ENCODE data around the gene WWP2. TPM values are rescaled to one million over a fixed set of nuclear protein-coding genes. Genes with fewer than 3 reads are reported as not detected.

Gene WWP2
- total RNA-seq, 2 experiments from 2014 or later: 30.3 to 43.4 TPM

DNA sequence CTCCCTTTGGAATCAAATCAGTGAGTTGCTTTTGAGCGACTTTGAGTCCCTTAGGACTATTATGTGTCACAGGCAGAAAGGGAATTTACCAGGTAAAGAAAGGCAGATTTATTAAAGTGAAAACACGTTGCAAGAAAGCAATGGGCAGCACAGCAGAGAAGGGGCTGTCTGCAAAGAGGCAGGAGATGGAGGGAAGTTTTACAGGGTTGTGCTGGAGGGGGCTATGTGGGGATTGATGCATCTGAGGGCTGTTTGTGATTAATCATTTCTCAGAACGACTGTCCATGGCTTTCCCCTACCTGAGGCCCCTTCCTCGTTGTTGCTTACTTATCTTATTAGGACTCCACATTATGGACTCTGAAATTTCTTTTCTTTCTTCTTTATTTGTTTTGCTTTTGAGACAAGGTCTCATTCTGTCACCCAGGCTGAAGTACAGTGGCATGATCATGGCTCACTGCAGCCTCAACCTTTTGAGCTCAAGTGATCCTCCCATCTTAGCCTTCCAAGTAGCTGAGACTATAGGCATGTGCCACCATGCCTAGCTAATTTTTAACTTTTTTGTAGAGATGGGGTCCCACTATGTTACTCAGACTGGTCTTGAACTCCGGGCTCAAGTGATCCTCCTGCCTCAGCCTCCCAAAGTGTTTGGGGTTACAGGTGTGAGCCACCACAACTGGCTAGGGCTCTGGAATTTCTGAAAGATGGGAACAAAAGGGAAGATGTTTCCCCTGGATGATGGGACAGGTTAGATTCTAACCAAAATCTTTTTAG is 5.5 kb downstream of the WWP2 start:
- no peak for TF ChIP-seq EZH2phosphoT487 (IDR thresholded peaks at IDR 0.05; ENCODE audit: borderline replicate concordance, low read depth, low read length)
- TF ChIP-seq, protein P1, sequence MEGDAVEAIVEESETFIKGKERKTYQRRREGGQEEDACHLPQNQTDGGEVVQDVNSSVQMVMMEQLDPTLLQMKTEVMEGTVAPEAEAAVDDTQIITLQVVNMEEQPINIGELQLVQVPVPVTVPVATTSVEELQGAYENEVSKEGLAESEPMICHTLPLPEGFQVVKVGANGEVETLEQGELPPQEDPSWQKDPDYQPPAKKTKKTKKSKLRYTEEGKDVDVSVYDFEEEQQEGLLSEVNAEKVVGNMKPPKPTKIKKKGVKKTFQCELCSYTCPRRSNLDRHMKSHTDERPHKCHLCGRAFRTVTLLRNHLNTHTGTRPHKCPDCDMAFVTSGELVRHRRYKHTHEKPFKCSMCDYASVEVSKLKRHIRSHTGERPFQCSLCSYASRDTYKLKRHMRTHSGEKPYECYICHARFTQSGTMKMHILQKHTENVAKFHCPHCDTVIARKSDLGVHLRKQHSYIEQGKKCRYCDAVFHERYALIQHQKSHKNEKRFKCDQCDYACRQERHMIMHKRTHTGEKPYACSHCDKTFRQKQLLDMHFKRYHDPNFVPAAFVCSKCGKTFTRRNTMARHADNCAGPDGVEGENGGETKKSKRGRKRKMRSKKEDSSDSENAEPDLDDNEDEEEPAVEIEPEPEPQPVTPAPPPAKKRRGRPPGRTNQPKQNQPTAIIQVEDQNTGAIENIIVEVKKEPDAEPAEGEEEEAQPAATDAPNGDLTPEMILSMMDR (conservative IDR thresholded peaks at IDR 0.05; ENCODE audit: low read length): no peak
- Histone ChIP-seq H4K20me1 (ENCODE audit: insufficient read depth, low read length) (no peaks in the 10 kb centered on the region), H3K9me3 (ENCODE audit: low read length) (no peaks in the 10 kb centered on the region), H3K4me1 (ENCODE audit: insufficient read depth, low read length, poor library complexity, severe bottlenecking) (peaks cover 29% of the 10 kb centered on the region), H3K36me3 (ENCODE audit: insufficient read depth, low read length) (no peaks in the 10 kb centered on the region), H2AFZ (ENCODE audit: low read length) (no peak overlapping the region), H3K27ac (ENCODE audit: low read depth, low read length, poor library complexity, severe bottlenecking) (no peak overlapping the region), H3K4me3 (ENCODE audit: low read depth, low read length, poor library complexity, severe bottlenecking) (no peak overlapping the region), H3K79me2 (ENCODE audit: insufficient read depth, low read depth, low read length) (peaks cover 24% of the 10 kb centered on the region; the same call in 1 of the 2 replicates), H3K9me2 (ENCODE audit: insufficient read depth, low read length) (no peaks in the 10 kb centered on the region), H3K4me2 (ENCODE audit: low read length) (no peak overlapping the region)
- intact Hi-C loops (cut with micrococcal nuclease; ENCODE audit: unreplicated experiment): loop anchor here (10.0 kb wide), 1 partner anchor 433 kb away; the partner anchor contains the start of genes COG8, NIP7 and PDF
- DNase-seq (ENCODE audit: low spot score): no peak
- no TSS peak for BruUV-seq (replicated peaks)
- ChIA-PET CTCF (ENCODE audit: unreplicated experiment) (interaction anchor here (0.5 kb wide), 1 partner anchor 13 kb away, joined by 3 read pairs; the partner anchor contains the start of gene NOB1), POLR2A (no interaction called here)

DNA sequence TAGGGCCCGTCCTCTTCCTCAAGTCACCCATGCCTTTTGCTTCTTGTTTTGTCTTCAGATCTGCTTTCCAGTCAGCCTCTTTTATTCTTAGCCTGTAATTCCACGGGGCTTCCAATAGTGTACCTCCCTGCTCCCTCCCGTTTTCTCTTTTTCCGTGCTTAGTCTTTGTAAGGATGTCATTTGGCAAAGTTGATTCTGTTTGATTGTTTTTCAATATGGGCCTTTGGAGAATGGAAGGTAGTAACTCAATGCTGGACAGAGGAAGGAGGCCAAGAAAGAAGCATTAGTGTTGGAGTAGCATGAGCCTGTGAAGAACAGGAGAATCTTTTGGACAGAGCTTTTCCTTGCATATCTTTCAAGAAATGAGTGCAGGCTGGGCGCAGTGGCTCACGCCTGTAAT is 6.5 kb downstream of the WWP2 start:
- no peak overlapping the region for H3K27ac ChIP-seq (ENCODE audit: low read depth, low read length, poor library complexity, severe bottlenecking)
- H3K4me3 ChIP-seq (ENCODE audit: low read depth, low read length, poor library complexity, severe bottlenecking): no peak overlapping the region
- 0 out of 2 replicates have a peak, but pooled peaks cover 4% of the 10 kb centered on the region for H3K36me3 ChIP-seq (ENCODE audit: insufficient read depth, low read length)
- no peaks in the 10 kb centered on the region for H4K20me1 ChIP-seq (ENCODE audit: insufficient read depth, low read length)
- no peak for TF ChIP-seq EZH2phosphoT487 (IDR thresholded peaks at IDR 0.05; ENCODE audit: borderline replicate concordance, low read depth, low read length)
- TF ChIP-seq, protein P1 (conservative IDR thresholded peaks at IDR 0.05; ENCODE audit: low read length): no peak
- no peak overlapping the region for H2AFZ ChIP-seq (ENCODE audit: low read length)
- H3K79me2 ChIP-seq (ENCODE audit: insufficient read depth, low read depth, low read length): peaks cover 20% of the 10 kb centered on the region; the same call in 1 of the 2 replicates
- ChIA-PET CTCF (ENCODE audit: unreplicated experiment) (no interaction called here), POLR2A (interaction anchor here (1.0 to 1.2 kb wide), 2 partner anchors 14 to 113 kb away, joined by 4 read pairs; partner anchors contain the start of gene NOB1)
- intact Hi-C loops (cut with micrococcal nuclease; ENCODE audit: unreplicated experiment): loop anchor here (10.0 kb wide), 1 partner anchor 434 kb away; the partner anchor contains the start of genes COG8, NIP7 and PDF
- no peaks in the 10 kb centered on the region for H3K9me3 ChIP-seq (ENCODE audit: low read length)
- H3K4me1 ChIP-seq (ENCODE audit: insufficient read depth, low read length, poor library complexity, severe bottlenecking): peaks cover 24% of the 10 kb centered on the region
- H3K4me2 ChIP-seq (ENCODE audit: low read length): no peak overlapping the region
- H3K9me2 ChIP-seq (ENCODE audit: insufficient read depth, low read length): no peaks in the 10 kb centered on the region
- DNase-seq (ENCODE audit: low spot score): no peak
- BruUV-seq (replicated peaks): no TSS peak

DNA sequence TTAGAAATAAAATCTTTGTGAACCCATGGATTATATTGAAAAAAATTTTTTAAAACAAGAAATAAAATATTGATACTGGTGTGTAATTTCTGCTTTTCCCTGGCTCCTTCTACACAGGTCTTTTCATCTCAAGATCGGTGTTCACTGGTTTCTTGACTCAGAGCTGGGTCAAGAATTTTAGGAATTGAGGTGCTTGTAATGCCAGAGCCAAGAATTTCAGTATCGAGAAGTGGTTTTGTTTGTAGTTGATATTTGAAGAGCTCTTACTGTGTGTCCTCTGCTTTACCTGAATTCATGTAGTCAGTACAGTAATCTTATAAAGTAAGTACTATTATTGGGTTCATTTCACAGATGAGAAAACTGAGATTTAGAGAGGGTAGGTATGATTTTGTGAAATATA is 7.3 kb downstream of the WWP2 start:
- H3K27ac ChIP-seq (ENCODE audit: low read depth, low read length, poor library complexity, severe bottlenecking): no peak overlapping the region
- intact Hi-C loops (cut with micrococcal nuclease; ENCODE audit: unreplicated experiment): loop anchor here (10.0 kb wide), 1 partner anchor 435 kb away; the partner anchor contains the start of genes COG8, NIP7 and PDF
- BruUV-seq (replicated peaks): no TSS peak
- peaks cover 10% of the 10 kb centered on the region for H3K36me3 ChIP-seq (ENCODE audit: insufficient read depth, low read length)
- H2AFZ ChIP-seq (ENCODE audit: low read length): no peak overlapping the region
- H3K9me3 ChIP-seq (ENCODE audit: low read length): no peaks in the 10 kb centered on the region
- peaks cover 26% of the 10 kb centered on the region for H3K4me1 ChIP-seq (ENCODE audit: insufficient read depth, low read length, poor library complexity, severe bottlenecking)
- no peaks in the 10 kb centered on the region for H3K9me2 ChIP-seq (ENCODE audit: insufficient read depth, low read length)
- TF ChIP-seq EZH2phosphoT487 (IDR thresholded peaks at IDR 0.05; ENCODE audit: borderline replicate concordance, low read depth, low read length): no peak
- TF ChIP-seq, protein P1 (conservative IDR thresholded peaks at IDR 0.05; ENCODE audit: low read length): no peak
- DNase-seq (ENCODE audit: low spot score): no peak
- no peak overlapping the region for H3K4me2 ChIP-seq (ENCODE audit: low read length)
- no peak overlapping the region for H3K4me3 ChIP-seq (ENCODE audit: low read depth, low read length, poor library complexity, severe bottlenecking)
- peaks cover 18% of the 10 kb centered on the region; the same call in 1 of the 2 replicates for H3K79me2 ChIP-seq (ENCODE audit: insufficient read depth, low read depth, low read length)
- no peaks in the 10 kb centered on the region for H4K20me1 ChIP-seq (ENCODE audit: insufficient read depth, low read length)
- CTCF ChIA-PET (ENCODE audit: unreplicated experiment): no interaction called here
- POLR2A ChIA-PET: interaction anchor here (0.7 to 1.2 kb wide), 6 partner anchors 12 to 116 kb away, joined by 3 to 6 read pairs (median 4); partner anchors contain the start of gene NOB1

Measured in OCI-LY7 (cell line).